ENCODE measurements around the gene IGSF6.

The IGSF6 gene

GRCh38 chr16:21590796-21591195 is 61.6 kb downstream of the IGSF6 start:
- no peaks in the 10 kb centered on the region for H3K36me3 ChIP-seq (ENCODE audit: insufficient read depth, low read length)
- H3K4me1 ChIP-seq (ENCODE audit: insufficient read depth, low read length): no peaks in the 10 kb centered on the region
- H3K9ac ChIP-seq (ENCODE audit: low read depth, low read length): no peak overlapping the region

GRCh38 chr16:21590287-21590686 is 62.1 kb downstream of the IGSF6 start:
- Histone ChIP-seq H3K9ac (ENCODE audit: low read depth, low read length) (no peak overlapping the region), H3K9me3 (ENCODE audit: control insufficient read depth, insufficient read depth, low read length) (no peaks in the 10 kb centered on the region), H3K36me3 (ENCODE audit: insufficient read depth, low read length) (no peaks in the 10 kb centered on the region), H3K4me1 (ENCODE audit: insufficient read depth, low read length) (no peaks in the 10 kb centered on the region)

More at GRCh38 chr16:21590796-21591195, 61.6 kb downstream of the IGSF6 start:
- no peaks in the 10 kb centered on the region for H3K9me3 ChIP-seq (ENCODE audit: control insufficient read depth, insufficient read depth, low read length)

GRCh38 chr16:21589551-21589950 is 62.9 kb downstream of the IGSF6 start:
- Histone ChIP-seq H3K4me1 (ENCODE audit: insufficient read depth, low read length) (no peaks in the 10 kb centered on the region), H3K9ac (ENCODE audit: low read depth, low read length) (no peak overlapping the region), H3K9me3 (ENCODE audit: control insufficient read depth, insufficient read depth, low read length) (no peaks in the 10 kb centered on the region), H3K36me3 (ENCODE audit: insufficient read depth, low read length) (no peaks in the 10 kb centered on the region)

Data from ES-I3 (cell line).